ENCODE results near the gene SLIT3.

SLIT3 gene

GRCh38 chr5:169300468-169301385 is at the start of gene SLIT3:
TSS of gene SLIT3 (minus strand) at chr5:169301139. CDS start at chr5:169300709, 430 bp downstream.
- in situ Hi-C loops (cut with MboI; ENCODE audit: low sequenced_read_pairs): no loop called here

- in situ Hi-C loops (cut with MboI; ENCODE audit: low sequenced_read_pairs): no loop called here
These were observed 49.1 kb upstream of the SLIT3 start for GRCh38 chr5:169350016-169350415.

GRCh38 chr5:169347786-169348185 is 46.8 kb upstream of the SLIT3 start:
- in situ Hi-C loops (cut with MboI; ENCODE audit: low sequenced_read_pairs): no loop called here

- in situ Hi-C loops (cut with MboI; ENCODE audit: low sequenced_read_pairs): no loop called here
These were observed 43.7 kb upstream of the SLIT3 start for GRCh38 chr5:169344629-169345028.

- in situ Hi-C loops (cut with MboI; ENCODE audit: low sequenced_read_pairs): no loop called here
These were observed 42.8 kb upstream of the SLIT3 start for GRCh38 chr5:169343766-169344165.

GRCh38 chr5:169341556-169341955 is 40.6 kb upstream of the SLIT3 start:
- in situ Hi-C loops (cut with MboI; ENCODE audit: low sequenced_read_pairs): no loop called here

- in situ Hi-C loops (cut with MboI; ENCODE audit: low sequenced_read_pairs): no loop called here
These were observed 38.9 kb upstream of the SLIT3 start for GRCh38 chr5:169339869-169340268.

- in situ Hi-C loops (cut with MboI; ENCODE audit: low sequenced_read_pairs): no loop called here
These were observed 35.3 kb upstream of the SLIT3 start for GRCh38 chr5:169336242-169336641.

GRCh38 chr5:169335806-169336205 is 34.9 kb upstream of the SLIT3 start:
- in situ Hi-C loops (cut with MboI; ENCODE audit: low sequenced_read_pairs): no loop called here

GRCh38 chr5:169333518-169333917 is 32.6 kb upstream of the SLIT3 start:
- in situ Hi-C loops (cut with MboI; ENCODE audit: low sequenced_read_pairs): no loop called here

- in situ Hi-C loops (cut with MboI; ENCODE audit: low sequenced_read_pairs): no loop called here
These were observed 30.4 kb upstream of the SLIT3 start for GRCh38 chr5:169331292-169331852.

- in situ Hi-C loops (cut with MboI; ENCODE audit: low sequenced_read_pairs): no loop called here
These were observed 27.5 kb upstream of the SLIT3 start for GRCh38 chr5:169328401-169328800.

GRCh38 chr5:169325273-169325672 is 24.3 kb upstream of the SLIT3 start:
- in situ Hi-C loops (cut with MboI; ENCODE audit: low sequenced_read_pairs): no loop called here

- in situ Hi-C loops (cut with MboI; ENCODE audit: low sequenced_read_pairs): no loop called here
These were observed 17.6 kb upstream of the SLIT3 start for GRCh38 chr5:169318556-169318955.

GRCh38 chr5:169307646-169308045 is 6.7 kb upstream of the SLIT3 start:
- in situ Hi-C loops (cut with MboI; ENCODE audit: low sequenced_read_pairs): no loop called here

GRCh38 chr5:169305366-169305765 is 4.4 kb upstream of the SLIT3 start:
- in situ Hi-C loops (cut with MboI; ENCODE audit: low sequenced_read_pairs): no loop called here

GRCh38 chr5:169304175-169304574 is 3.2 kb upstream of the SLIT3 start:
- in situ Hi-C loops (cut with MboI; ENCODE audit: low sequenced_read_pairs): no loop called here

GRCh38 chr5:169303119-169303515 is 2.2 kb upstream of the SLIT3 start:
- in situ Hi-C loops (cut with MboI; ENCODE audit: low sequenced_read_pairs): no loop called here

- in situ Hi-C loops (cut with MboI; ENCODE audit: low sequenced_read_pairs): no loop called here
These were observed 1.7 kb upstream of the SLIT3 start for GRCh38 chr5:169302491-169303118.

GRCh38 chr5:169301986-169302385 is 1.0 kb upstream of the SLIT3 start:
- in situ Hi-C loops (cut with MboI; ENCODE audit: low sequenced_read_pairs): no loop called here

GRCh38 chr5:169301386-169301934 is 521 bp upstream of the SLIT3 start:
- in situ Hi-C loops (cut with MboI; ENCODE audit: low sequenced_read_pairs): no loop called here

Measured in HL-60/S4 treated with retinoic acid at 250 ng/mL for 4 days and 3 days (cell line).